ENCODE data around the gene LDHB.

GRCh38 chr12:21656905-21657325 is 727 bp downstream of the LDHB start:
- TF ChIP-seq SIN3A (IDR thresholded peaks at IDR 0.05; ENCODE audit: borderline replicate concordance, insufficient read depth, low read length) (no peak), REST (IDR thresholded peaks at IDR 0.05; ENCODE audit: insufficient read depth in 1 of 2, low read depth in 2 of 2, low read length in 2 of 2) (no peak), POLR2AphosphoS5 (IDR thresholded peaks at IDR 0.05; ENCODE audit: low read depth, low read length) (no peak), TAF1 (IDR thresholded peaks at IDR 0.05; ENCODE audit: borderline replicate concordance, insufficient read depth, low read length) (no peak), FOXP2 (optimal IDR thresholded peaks at IDR 0.05; ENCODE audit: borderline replicate concordance, extremely low read depth, extremely low read length, insufficient read depth) (no peak)

Measured in PFSK-1 (cell line).